ENCODE data around the gene ESAM.

Gene ESAM

GRCh38 chr11:124762105-124762623 lies at the start of gene ESAM:
TSS of gene ESAM (minus strand) at chr11:124762290. CDS start at chr11:124762154, 136 bp downstream.
- DNase-seq (ENCODE audit: low read depth) = no peak

GRCh38 chr11:124811399-124812125 lies 49.5 kb upstream of the ESAM start:
- DNase-seq (ENCODE audit: low read depth) = no peak

- DNase-seq (ENCODE audit: low read depth) = no peak
These were observed 45.7 kb upstream of the ESAM start for GRCh38 chr11:124807660-124808270.

GRCh38 chr11:124807201-124807600 lies 45.1 kb upstream of the ESAM start:
- DNase-seq (ENCODE audit: low read depth) = no peak

GRCh38 chr11:124804884-124805283 lies 42.8 kb upstream of the ESAM start:
- no peak for DNase-seq (ENCODE audit: low read depth)

GRCh38 chr11:124801636-124802312 lies 39.7 kb upstream of the ESAM start:
- DNase-seq (ENCODE audit: low read depth) = no peak

GRCh38 chr11:124801014-124801413 lies 38.9 kb upstream of the ESAM start:
- DNase-seq (ENCODE audit: low read depth) = no peak

- DNase-seq (ENCODE audit: low read depth) = no peak
These were observed 38.3 kb upstream of the ESAM start, which contains the start of gene MSANTD2 for GRCh38 chr11:124800226-124800929. TSS of gene MSANTD2 (minus strand) at chr11:124800406. CDS start at chr11:124800380, 26 bp downstream.

- no peak for DNase-seq (ENCODE audit: low read depth)
These were observed 37.5 kb upstream of the ESAM start for GRCh38 chr11:124799348-124800225.

- no peak for DNase-seq (ENCODE audit: low read depth)
These were observed 36.9 kb upstream of the ESAM start for GRCh38 chr11:124798991-124799347.

- no peak for DNase-seq (ENCODE audit: low read depth)
These were observed 34.2 kb upstream of the ESAM start for GRCh38 chr11:124796312-124796711.

- DNase-seq (ENCODE audit: low read depth) = no peak
These were observed 31.6 kb upstream of the ESAM start for GRCh38 chr11:124793466-124794278.

- no peak for DNase-seq (ENCODE audit: low read depth)
These were observed 29.7 kb upstream of the ESAM start for GRCh38 chr11:124791626-124792341.

GRCh38 chr11:124788521-124788920 lies 26.4 kb upstream of the ESAM start:
- no peak for DNase-seq (ENCODE audit: low read depth)

GRCh38 chr11:124784051-124784450 lies 22.0 kb upstream of the ESAM start:
- no peak for DNase-seq (ENCODE audit: low read depth)

GRCh38 chr11:124783002-124783401 lies 20.9 kb upstream of the ESAM start:
- no peak for DNase-seq (ENCODE audit: low read depth)

GRCh38 chr11:124779568-124779967 lies 17.5 kb upstream of the ESAM start:
- no peak for DNase-seq (ENCODE audit: low read depth)

GRCh38 chr11:124778281-124778680 lies 16.2 kb upstream of the ESAM start:
- DNase-seq (ENCODE audit: low read depth) = no peak

- no peak for DNase-seq (ENCODE audit: low read depth)
These were observed 15.0 kb upstream of the ESAM start for GRCh38 chr11:124776865-124777645.
